Kidney (tissue), 14 donors: ENCODE measurements around the gene PLIN5. TPM values are rescaled to one million over a fixed set of nuclear protein-coding genes. Genes with fewer than 3 reads are reported as not detected.

Source experiments
- DNase-seq, 5 donors: peaks; one replicate each; pipeline ENCODE4 v3.0.0-alpha.2; 2013 to 2020
- FAIRE-seq: peaks from 2 replicates; lab custom pipeline; 2012; peaks lifted over from hg19 to GRCh38; lab: Jason Lieb, UNC
- H3K27ac ChIP-seq, 2 donors: one replicate each; pipeline ENCODE4 v1.7.0; 2013; ENCODE audit warnings: low read depth in 2 of 2, low read length in 2 of 2, inconsistent platforms in 1 of 2
- H3K27me3 ChIP-seq: one replicate; pipeline ENCODE4 v1.7.1; 2013; ENCODE audit warnings: low read length, inconsistent platforms; ENCODE audit not compliant: control insufficient read depth, insufficient read depth
- H3K36me3 ChIP-seq, 3 donors: one replicate each; pipeline versions ENCODE4 v1.7.0 to v1.7.1; 2013; ENCODE audit warnings: low read length in 3 of 3, control low read depth in 1 of 3, inconsistent platforms in 1 of 3; ENCODE audit not compliant: insufficient read depth in 3 of 3, control insufficient read depth in 2 of 3
- H3K4me1 ChIP-seq, 3 donors: one replicate each; pipeline versions ENCODE4 v1.7.0 to v1.7.1; 2013; ENCODE audit warnings: low read length in 3 of 3, inconsistent platforms in 1 of 3, low read depth in 1 of 3; ENCODE audit not compliant: control insufficient read depth in 2 of 3, insufficient read depth in 2 of 3
- H3K4me3 ChIP-seq, 3 donors: one replicate each; pipeline versions ENCODE4 v1.7.0 to v1.8.1; 2013; ENCODE audit warnings: low read length in 3 of 3, control low read depth in 1 of 3, inconsistent platforms in 1 of 3
- H3K9ac ChIP-seq, 3 donors: one replicate each; pipeline versions ENCODE4 v1.7.0 to v1.7.1; 2013; ENCODE audit warnings: low read length in 3 of 3, control low read depth in 1 of 3, inconsistent platforms in 1 of 3
- H3K9me3 ChIP-seq, 3 donors: one replicate each; pipeline versions ENCODE4 v1.7.0 to v1.7.1; 2013; ENCODE audit warnings: low read length in 3 of 3, control low read depth in 1 of 3, inconsistent platforms in 1 of 3; ENCODE audit not compliant: control insufficient read depth in 2 of 3, insufficient read depth in 1 of 3
- CTCF ChIP-seq: IDR thresholded peaks from 3 replicates; pipeline ENCODE4 v1.5.1; 2012; ENCODE audit warnings: mild to moderate bottlenecking, moderate library complexity, borderline replicate concordance; ENCODE audit not compliant: insufficient read depth; ENCODE audit errors: extremely low read depth
- intact Hi-C: fragments of 100-400 bp; cut with DNase I; formaldehyde crosslinking; loops from one replicate; pipeline ENCODE4 v1.11.1; 2022
- polyA plus RNA-seq: library from polyadenylated mRNA; stranded (reverse); fragments of 350-450 nt; fragmentation: Illumina TruSeq; extraction: RNeasy Lipid Tissue Mini Kit (QIAGEN cat#74804); gene quantifications from one replicate; pipeline ENCODE4 v1.2.3, GENCODE V29; 2014; ENCODE audit warnings: low read depth, low replicate concordance; ENCODE audit not compliant: insufficient read depth
- total RNA-seq: library from RNA; stranded (reverse); fragmentation: NEBNext Ultra II Directional; extraction: Animal tissue kit (Norgen Biotek cat#: 25700); gene quantifications from one replicate; pipeline ENCODE4 v1.2.1, GENCODE V29; 2021
- donor health status: control.
- donor health status: control.
- donor health status: control.
- donor health status: control.
- donor health status: control.
- donor health status: DM: yes; HTN: yes; CAD: no.
- donor health status: Normal renal cell carcinoma (clear cell type).

Gene PLIN5
- total and polyA plus RNA-seq, 2 donors from 2014 or later = 21.2 to 30.7 TPM

- Histone ChIP-seq H3K27ac (no peak overlapping the region), H3K9me3 (no peaks in the 10 kb centered on the region), H3K4me3 (no peak overlapping the region), H3K36me3 (no peaks in the 10 kb centered on the region), H3K9ac (no peak overlapping the region), H3K4me1 (peaks cover 0 to 7% (median 0%) of the 10 kb centered on the region in 3 donors), H3K27me3 (no peaks in the 10 kb centered on the region)
- no peak for DNase-seq
- intact Hi-C loops = no loop called here
- no peak for TF ChIP-seq CTCF
- FAIRE-seq = no peak
These were observed 12.6 kb downstream of the PLIN5 start for GRCh38 chr19:4522291-4523002.

- H3K9me3 ChIP-seq = no peaks in the 10 kb centered on the region
- H3K27ac ChIP-seq = no peak overlapping the region
- FAIRE-seq (no peak), DNase-seq (no peak)
- no peak overlapping the region for H3K9ac ChIP-seq
- intact Hi-C loops = no loop called here
- TF ChIP-seq CTCF = no peak
- no peak overlapping the region for H3K4me3 ChIP-seq
- peaks cover 0 to 7% (median 0%) of the 10 kb centered on the region in 3 donors for H3K4me1 ChIP-seq
- H3K27me3 ChIP-seq = no peaks in the 10 kb centered on the region
- H3K36me3 ChIP-seq = no peaks in the 10 kb centered on the region
These were observed 13.2 kb downstream of the PLIN5 start for GRCh38 chr19:4521888-4522242.

- DNase-seq = no peak
- no peak overlapping the region for H3K9ac ChIP-seq
- no peak overlapping the region for H3K4me3 ChIP-seq
- no peak for TF ChIP-seq CTCF
- no peak for FAIRE-seq
- peaks cover 0 to 7% (median 0%) of the 10 kb centered on the region in 3 donors for H3K4me1 ChIP-seq
- intact Hi-C loops = no loop called here
- H3K9me3 ChIP-seq = no peaks in the 10 kb centered on the region
- no peak overlapping the region for H3K27ac ChIP-seq
- H3K36me3 ChIP-seq = no peaks in the 10 kb centered on the region
- H3K27me3 ChIP-seq = no peaks in the 10 kb centered on the region
These were observed 13.7 kb downstream of the PLIN5 start for GRCh38 chr19:4521170-4521887.
